WTC11 (cell line): ENCODE data around the gene EVA1A. TPM values are rescaled to one million over a fixed set of nuclear protein-coding genes. Genes with fewer than 3 reads are reported as not detected.

Source experiments
- ATAC-seq: fragments of 200-7000 bp; cut with Tn5 transposase; 2 replicates; pipeline ENCODE4 v1.10.0; 2021; ENCODE audit warnings: mild to moderate bottlenecking, moderate library complexity
- CTCF ChIA-PET: fragments of 300-600 bp; sonication (Branson Sonifier 250); formaldehyde crosslinking; loops from one replicate; lab custom pipeline; 2021; ENCODE audit warnings: antibody characterized with exemption; lab: Charles Lee
- POLR2A ChIA-PET: fragments of 350-600 bp; sonication (Branson Sonifier 250); formaldehyde crosslinking; loops from one replicate; lab custom pipeline; 2021; ENCODE audit warnings: antibody characterized with exemption; lab: Charles Lee
- DNase-seq: peaks from one replicate; pipeline ENCODE4 v3.0.0; 2021; ENCODE audit warnings: low spot score
- H3K27ac Mint-ChIP-seq: 2 replicates; pipeline ENCODE4 v1.8.0; 2021; ENCODE audit warnings: mixed read lengths
- H3K27me3 Mint-ChIP-seq: 2 replicates; pipeline ENCODE4 v1.8.0; 2021; ENCODE audit warnings: low read depth, mild to moderate bottlenecking, moderate library complexity, mixed read lengths
- H3K36me3 Mint-ChIP-seq: 2 replicates; pipeline ENCODE4 v1.8.0; 2021; ENCODE audit warnings: mixed read lengths
- H3K4me1 Mint-ChIP-seq: 2 replicates; pipeline ENCODE4 v1.8.0; 2022; ENCODE audit warnings: mixed read lengths
- H3K4me3 Mint-ChIP-seq: 2 replicates; pipeline ENCODE4 v1.8.0; 2021; ENCODE audit warnings: mild to moderate bottlenecking, moderate library complexity, mixed read lengths
- H3K9me3 Mint-ChIP-seq: 2 replicates; pipeline ENCODE4 v1.8.0; 2021; ENCODE audit warnings: mixed read lengths
- ATF1 ChIP-seq: sonication (generic); formaldehyde crosslinking; IDR thresholded peaks from 2 replicates; pipeline ENCODE4 v1.8.1; 2023; ENCODE audit warnings: mild to moderate bottlenecking, moderate library complexity, missing genetic modification reagents
- CREB1 ChIP-seq: sonication (generic); formaldehyde crosslinking; IDR thresholded peaks from 2 replicates; pipeline ENCODE4 v1.8.0; 2023; ENCODE audit warnings: mild to moderate bottlenecking, missing genetic modification reagents
- ESRRA ChIP-seq: sonication (generic); formaldehyde crosslinking; IDR thresholded peaks from 2 replicates; pipeline ENCODE4 v1.8.1; 2022; ENCODE audit warnings: mild to moderate bottlenecking, missing genetic modification reagents, borderline replicate concordance
- FOXP1 ChIP-seq: sonication (generic); formaldehyde crosslinking; IDR thresholded peaks from 2 replicates; pipeline ENCODE4 v1.8.0; 2022; ENCODE audit warnings: missing genetic modification reagents, mild to moderate bottlenecking, moderate library complexity, borderline replicate concordance
- HMGA2 ChIP-seq: fragments of 250-450 bp; sonication (Bioruptor Pico); IDR thresholded peaks from 2 replicates; pipeline ENCODE4 v1.4.0; 2021; ENCODE audit warnings: mild to moderate bottlenecking, moderate library complexity
- HMGXB4 ChIP-seq: sonication (generic); formaldehyde crosslinking; IDR thresholded peaks from 2 replicates; pipeline ENCODE4 v1.8.1; 2023; ENCODE audit warnings: mild to moderate bottlenecking, moderate library complexity, missing genetic modification reagents
- IRF2 ChIP-seq: sonication (generic); formaldehyde crosslinking; IDR thresholded peaks from 2 replicates; pipeline ENCODE4 v1.8.0; 2022; ENCODE audit warnings: low read depth, missing genetic modification reagents, borderline replicate concordance
- NR1H2 ChIP-seq: sonication (generic); formaldehyde crosslinking; IDR thresholded peaks from 2 replicates; pipeline ENCODE4 v1.9.0; 2021; ENCODE audit warnings: mild to moderate bottlenecking, moderate library complexity, missing genetic modification reagents
- RORB ChIP-seq: fragments of 250-450 bp; sonication (Bioruptor Pico); IDR thresholded peaks from 2 replicates; pipeline ENCODE4 v1.9.0; 2021; ENCODE audit warnings: mild to moderate bottlenecking
- TCF7 ChIP-seq: sonication (generic); formaldehyde crosslinking; IDR thresholded peaks from 2 replicates; pipeline ENCODE4 v1.8.0; 2022; ENCODE audit warnings: mild to moderate bottlenecking, low read depth, missing genetic modification reagents, moderate library complexity
- TEAD1 ChIP-seq: sonication (generic); formaldehyde crosslinking; IDR thresholded peaks from 2 replicates; pipeline ENCODE4 v1.8.0; 2022; ENCODE audit warnings: mild to moderate bottlenecking, missing genetic modification reagents
- ZNF138 ChIP-seq: sonication (generic); formaldehyde crosslinking; conservative IDR thresholded peaks from 2 replicates; pipeline ENCODE4 v1.8.1; 2022; ENCODE audit warnings: mild to moderate bottlenecking, moderate library complexity, missing genetic modification reagents
- ZNF263 ChIP-seq: sonication (generic); formaldehyde crosslinking; IDR thresholded peaks from 2 replicates; pipeline ENCODE4 v1.8.1; 2022; ENCODE audit warnings: low read depth, mild to moderate bottlenecking, moderate library complexity, missing genetic modification reagents
- ZNF317 ChIP-seq: sonication (generic); formaldehyde crosslinking; IDR thresholded peaks from 2 replicates; pipeline ENCODE4 v1.8.1; 2023; ENCODE audit warnings: low read depth, mild to moderate bottlenecking, moderate library complexity, missing genetic modification reagents, borderline replicate concordance
- ZNF416 ChIP-seq: fragments of 250-450 bp; sonication (Bioruptor Pico); IDR thresholded peaks from 2 replicates; pipeline ENCODE4 v1.9.0; 2021; ENCODE audit warnings: mild to moderate bottlenecking, inconsistent platforms
- ZNF425 ChIP-seq: fragments of 250-450 bp; sonication (Bioruptor Pico); conservative IDR thresholded peaks from 2 replicates; pipeline ENCODE4 v1.9.0; 2021; ENCODE audit warnings: mild to moderate bottlenecking
- total RNA-seq: library from RNA; stranded (reverse); gene quantifications from 3 replicates; pipeline ENCODE4 v1.2.3, GENCODE V29; 2021
- TF ChIP-seq, protein P1 (sequence below): sonication (generic); formaldehyde crosslinking; IDR thresholded peaks from 2 replicates; pipeline ENCODE4 v1.8.1; 2022; ENCODE audit warnings: mild to moderate bottlenecking, missing genetic modification reagents, moderate library complexity, borderline replicate concordance
- TF ChIP-seq, protein P2 (sequence below): sonication (generic); formaldehyde crosslinking; IDR thresholded peaks from 2 replicates; pipeline ENCODE4 v1.8.1; 2023; ENCODE audit warnings: mild to moderate bottlenecking, missing genetic modification reagents
- TF ChIP-seq, protein P3 (sequence below): sonication (generic); formaldehyde crosslinking; IDR thresholded peaks from 2 replicates; pipeline ENCODE4 v1.8.0; 2022; ENCODE audit warnings: mild to moderate bottlenecking, missing genetic modification reagents

EVA1A gene
- total RNA-seq, 1 experiment from 2014 or later: 4.1 TPM

DNA sequence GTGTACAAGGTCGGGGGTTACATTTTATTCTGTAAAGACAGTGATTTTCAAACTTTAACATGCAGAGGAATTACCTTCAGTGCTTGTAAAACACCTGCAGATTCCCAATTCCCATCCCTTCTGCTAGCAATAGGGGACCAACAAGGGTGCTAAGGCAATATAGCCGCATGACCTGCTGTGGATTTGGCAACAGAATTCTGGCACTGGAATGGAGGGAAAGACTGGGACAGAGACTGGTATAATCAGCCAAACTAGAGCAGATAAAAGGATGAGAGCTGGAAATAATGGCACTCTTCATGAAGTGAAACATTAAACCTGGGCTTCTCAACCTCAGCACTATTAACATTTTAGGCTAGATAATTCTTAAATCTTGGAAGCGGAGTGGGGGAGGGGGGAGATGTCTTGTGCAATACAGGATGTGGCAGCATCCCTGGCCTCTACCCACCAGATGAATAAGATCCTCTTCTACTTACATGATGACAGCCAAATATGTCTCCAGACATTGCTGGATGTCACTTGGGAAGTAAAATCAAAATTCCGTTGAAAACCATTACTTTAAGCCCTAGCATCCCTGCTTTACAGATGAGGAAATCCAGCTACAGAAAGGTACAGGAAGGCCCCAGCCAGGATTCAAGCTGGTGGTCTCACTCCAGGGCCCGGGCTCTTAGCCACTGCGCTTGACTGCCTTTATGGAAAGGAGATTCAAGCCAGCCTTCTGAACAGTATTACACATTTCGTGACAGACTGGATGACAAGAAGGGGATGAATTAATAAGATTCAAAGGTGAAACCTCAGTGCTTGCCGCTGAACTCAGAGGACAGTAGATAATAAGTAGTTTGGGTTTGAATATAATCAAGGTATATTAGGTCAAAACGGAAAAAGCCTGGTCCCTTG is 1.7 kb downstream of the EVA1A start (continued):
- no peak for TF ChIP-seq NR1H2
- TF ChIP-seq HMGXB4 (CRISPR knock-in tag): no peak
- no peak for TF ChIP-seq ATF1 (CRISPR knock-in tag)
- no peak for TF ChIP-seq IRF2 (CRISPR knock-in tag)
- no peak for TF ChIP-seq TCF7 (CRISPR knock-in tag)

DNA sequence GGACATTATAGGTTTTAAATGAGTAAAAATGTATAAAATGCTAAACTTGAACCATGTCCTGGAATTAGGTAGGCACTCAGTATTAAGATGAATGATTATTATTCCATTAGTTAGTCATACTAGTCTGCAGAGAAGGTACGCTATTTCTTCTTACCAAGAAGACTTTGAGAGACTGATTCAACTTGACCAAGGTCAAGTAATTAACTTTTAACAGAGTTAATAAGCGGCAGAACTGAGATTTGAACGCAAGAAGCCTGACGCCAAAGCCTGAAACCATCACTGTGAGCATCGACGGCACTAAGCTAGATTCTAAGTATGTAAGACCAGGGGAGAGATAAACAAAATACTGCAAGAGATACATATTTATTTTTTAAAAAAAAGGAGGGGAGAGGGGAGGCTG is 2.6 kb downstream of the EVA1A start:
- H3K4me3 Mint-ChIP-seq: no peak overlapping the region
- H3K4me1 Mint-ChIP-seq: peaks cover 63% of the 10 kb centered on the region
- H3K27ac Mint-ChIP-seq: no peak overlapping the region
- ATAC-seq (no peak), DNase-seq (no peak)
- TF ChIP-seq CREB1 (CRISPR knock-in tag): no peak
- TF ChIP-seq ESRRA (CRISPR knock-in tag): no peak
- TF ChIP-seq TEAD1 (CRISPR knock-in tag): no peak
- TF ChIP-seq FOXP1 (CRISPR knock-in tag): no peak
- TF ChIP-seq, protein P1, sequence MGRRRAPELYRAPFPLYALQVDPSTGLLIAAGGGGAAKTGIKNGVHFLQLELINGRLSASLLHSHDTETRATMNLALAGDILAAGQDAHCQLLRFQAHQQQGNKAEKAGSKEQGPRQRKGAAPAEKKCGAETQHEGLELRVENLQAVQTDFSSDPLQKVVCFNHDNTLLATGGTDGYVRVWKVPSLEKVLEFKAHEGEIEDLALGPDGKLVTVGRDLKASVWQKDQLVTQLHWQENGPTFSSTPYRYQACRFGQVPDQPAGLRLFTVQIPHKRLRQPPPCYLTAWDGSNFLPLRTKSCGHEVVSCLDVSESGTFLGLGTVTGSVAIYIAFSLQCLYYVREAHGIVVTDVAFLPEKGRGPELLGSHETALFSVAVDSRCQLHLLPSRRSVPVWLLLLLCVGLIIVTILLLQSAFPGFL: no peak
- no peak for TF ChIP-seq ZNF317 (CRISPR knock-in tag)
- TF ChIP-seq HMGA2 (CRISPR knock-in tag): no peak
- TF ChIP-seq ZNF425 (CRISPR knock-in tag): no peak
- no peak for TF ChIP-seq ZNF416 (CRISPR knock-in tag)
- TF ChIP-seq, protein P2, sequence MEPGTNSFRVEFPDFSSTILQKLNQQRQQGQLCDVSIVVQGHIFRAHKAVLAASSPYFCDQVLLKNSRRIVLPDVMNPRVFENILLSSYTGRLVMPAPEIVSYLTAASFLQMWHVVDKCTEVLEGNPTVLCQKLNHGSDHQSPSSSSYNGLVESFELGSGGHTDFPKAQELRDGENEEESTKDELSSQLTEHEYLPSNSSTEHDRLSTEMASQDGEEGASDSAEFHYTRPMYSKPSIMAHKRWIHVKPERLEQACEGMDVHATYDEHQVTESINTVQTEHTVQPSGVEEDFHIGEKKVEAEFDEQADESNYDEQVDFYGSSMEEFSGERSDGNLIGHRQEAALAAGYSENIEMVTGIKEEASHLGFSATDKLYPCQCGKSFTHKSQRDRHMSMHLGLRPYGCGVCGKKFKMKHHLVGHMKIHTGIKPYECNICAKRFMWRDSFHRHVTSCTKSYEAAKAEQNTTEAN: no peak
- no peak for TF ChIP-seq RORB (CRISPR knock-in tag)
- no peak for TF ChIP-seq ZNF138 (CRISPR knock-in tag)
- TF ChIP-seq, protein P3, sequence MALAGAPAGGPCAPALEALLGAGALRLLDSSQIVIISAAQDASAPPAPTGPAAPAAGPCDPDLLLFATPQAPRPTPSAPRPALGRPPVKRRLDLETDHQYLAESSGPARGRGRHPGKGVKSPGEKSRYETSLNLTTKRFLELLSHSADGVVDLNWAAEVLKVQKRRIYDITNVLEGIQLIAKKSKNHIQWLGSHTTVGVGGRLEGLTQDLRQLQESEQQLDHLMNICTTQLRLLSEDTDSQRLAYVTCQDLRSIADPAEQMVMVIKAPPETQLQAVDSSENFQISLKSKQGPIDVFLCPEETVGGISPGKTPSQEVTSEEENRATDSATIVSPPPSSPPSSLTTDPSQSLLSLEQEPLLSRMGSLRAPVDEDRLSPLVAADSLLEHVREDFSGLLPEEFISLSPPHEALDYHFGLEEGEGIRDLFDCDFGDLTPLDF (CRISPR knock-in tag): no peak
- no peak for TF ChIP-seq ZNF263 (CRISPR knock-in tag)
- no peaks in the 10 kb centered on the region for H3K36me3 Mint-ChIP-seq
- ChIA-PET CTCF (interaction anchor here (0.6 kb wide), 1 partner anchor 23 kb away, joined by 3 read pairs; no protein-coding TSS in a partner anchor), POLR2A (no interaction called here)
- H3K9me3 Mint-ChIP-seq: no peaks in the 10 kb centered on the region
- peaks cover 29% of the 10 kb centered on the region for H3K27me3 Mint-ChIP-seq
